GM12872 (cell line): ENCODE measurements around the gene PSMB5.

Experiments used
- CTCF ChIP-seq: IDR thresholded peaks from 3 replicates; pipeline ENCODE4 v1.5.1; 2011; ENCODE audit warnings: low read depth, mild to moderate bottlenecking, low read length, moderate library complexity; ENCODE audit not compliant: insufficient read depth

PSMB5 gene

DNA sequence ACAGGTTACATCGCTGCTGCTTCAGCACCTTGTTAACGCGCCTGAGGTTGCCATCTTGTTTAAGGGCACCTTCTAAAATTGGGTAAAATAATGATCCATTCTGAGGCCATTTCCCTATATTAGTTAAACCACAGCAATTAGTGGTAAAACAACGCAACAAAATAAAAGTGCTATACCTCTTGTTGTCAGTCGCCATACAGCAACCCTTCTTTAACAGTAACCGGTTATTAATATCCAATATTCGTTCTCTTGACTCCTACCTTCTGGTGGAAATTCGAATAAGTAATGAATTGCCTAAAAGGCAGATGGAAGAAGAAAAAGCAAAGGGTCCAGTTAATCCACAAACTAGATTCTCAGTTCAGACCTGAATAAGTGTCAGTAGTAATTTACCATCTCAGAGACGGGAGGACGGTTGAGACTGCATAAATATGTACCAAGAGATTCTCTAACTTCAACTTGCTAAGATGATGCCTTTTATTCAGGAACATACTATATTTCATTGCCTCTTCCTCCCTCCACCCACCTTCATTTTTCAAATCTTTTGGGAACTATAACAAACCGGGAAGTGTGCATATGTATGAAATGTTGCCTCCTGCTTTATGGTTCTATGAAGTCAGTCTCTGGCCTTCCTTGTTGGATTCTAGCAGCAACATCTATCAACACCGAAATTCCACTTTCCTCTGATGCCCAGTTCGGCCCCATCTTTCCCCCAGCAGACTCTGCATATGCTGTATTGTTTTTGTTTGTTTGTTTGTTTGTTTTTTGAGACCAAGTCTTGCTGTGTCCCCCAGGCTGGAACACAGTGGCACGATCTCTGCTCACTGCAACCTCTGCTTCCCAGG, 824 bp upstream of the PSMB5 start:
- no peak for TF ChIP-seq CTCF

DNA sequence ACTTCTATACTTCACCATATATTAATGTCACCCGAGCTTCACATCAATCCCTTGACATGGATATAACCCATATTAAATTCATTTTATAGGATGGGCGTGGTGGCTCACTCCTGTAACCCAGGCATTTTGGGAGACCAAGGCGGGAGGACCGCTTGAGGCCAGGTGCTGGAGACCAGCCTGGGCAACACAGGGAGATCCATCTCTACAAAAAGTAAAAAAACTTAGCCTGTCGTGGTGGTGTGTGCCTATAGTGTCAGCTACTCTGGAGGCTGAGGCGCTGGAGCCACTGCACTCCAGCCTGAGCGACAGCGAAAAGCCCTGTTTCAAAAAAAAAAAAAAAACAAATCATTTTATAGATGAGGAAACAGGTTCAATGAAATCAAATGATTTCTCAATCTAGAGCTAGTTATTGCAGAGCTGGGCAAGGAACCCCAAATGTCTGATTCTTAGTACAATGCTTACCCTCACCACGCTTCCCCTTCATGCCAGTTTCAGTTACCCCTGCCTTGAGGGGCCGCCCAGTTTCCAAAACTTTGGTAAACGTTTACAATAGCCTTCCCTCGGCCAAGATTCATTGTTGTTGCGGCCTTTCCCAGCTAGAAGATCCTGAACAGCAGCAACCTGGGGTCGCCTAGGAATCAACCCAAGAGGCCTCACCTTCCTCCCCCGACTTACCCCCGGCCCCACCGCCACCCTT, 751 bp downstream of the PSMB5 start:
- TF ChIP-seq CTCF: no peak

GRCh38 chr14:23033251-23033727, 1.4 kb downstream of the PSMB5 start:
- TF ChIP-seq CTCF: no peak

DNA sequence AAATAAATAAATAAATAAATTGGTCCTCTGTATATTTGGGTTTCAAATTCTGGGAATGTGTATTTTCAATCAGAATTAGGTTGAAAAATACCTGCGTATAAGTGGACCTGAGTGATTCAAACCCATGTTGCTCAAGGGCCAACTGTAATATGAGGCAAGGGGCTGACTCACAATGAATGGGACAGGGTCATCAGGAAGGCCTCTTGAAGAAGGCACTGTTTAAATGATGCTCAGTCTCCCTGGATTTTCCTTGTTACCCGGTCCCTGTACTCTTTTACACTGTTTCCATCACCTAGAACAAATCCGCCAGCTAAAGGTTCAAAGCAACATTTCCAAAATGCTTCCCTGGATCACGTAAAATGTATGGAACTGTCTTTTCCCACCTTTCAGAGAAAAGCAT, 3.8 kb downstream of the PSMB5 start:
- TF ChIP-seq CTCF: no peak

DNA sequence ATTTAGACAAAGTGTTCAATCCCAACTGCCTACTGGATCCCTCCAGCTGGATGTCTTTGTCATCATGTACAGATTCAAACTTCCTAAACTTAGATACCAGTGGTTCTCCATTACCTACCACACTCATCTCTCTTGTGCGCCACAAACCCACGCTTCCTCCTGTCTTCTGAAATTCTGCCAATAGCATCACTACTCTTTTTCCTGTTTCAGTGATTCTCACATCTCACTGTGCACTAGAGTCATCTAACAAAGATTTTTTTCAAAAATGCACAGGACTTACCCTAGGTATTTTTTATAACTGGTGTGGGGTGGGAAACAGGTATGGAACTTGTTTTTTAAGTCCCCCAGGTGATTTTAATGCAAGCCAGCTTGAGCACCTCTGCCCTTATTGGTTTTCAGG, 5.9 kb downstream of the PSMB5 start:
- no peak for TF ChIP-seq CTCF

DNA sequence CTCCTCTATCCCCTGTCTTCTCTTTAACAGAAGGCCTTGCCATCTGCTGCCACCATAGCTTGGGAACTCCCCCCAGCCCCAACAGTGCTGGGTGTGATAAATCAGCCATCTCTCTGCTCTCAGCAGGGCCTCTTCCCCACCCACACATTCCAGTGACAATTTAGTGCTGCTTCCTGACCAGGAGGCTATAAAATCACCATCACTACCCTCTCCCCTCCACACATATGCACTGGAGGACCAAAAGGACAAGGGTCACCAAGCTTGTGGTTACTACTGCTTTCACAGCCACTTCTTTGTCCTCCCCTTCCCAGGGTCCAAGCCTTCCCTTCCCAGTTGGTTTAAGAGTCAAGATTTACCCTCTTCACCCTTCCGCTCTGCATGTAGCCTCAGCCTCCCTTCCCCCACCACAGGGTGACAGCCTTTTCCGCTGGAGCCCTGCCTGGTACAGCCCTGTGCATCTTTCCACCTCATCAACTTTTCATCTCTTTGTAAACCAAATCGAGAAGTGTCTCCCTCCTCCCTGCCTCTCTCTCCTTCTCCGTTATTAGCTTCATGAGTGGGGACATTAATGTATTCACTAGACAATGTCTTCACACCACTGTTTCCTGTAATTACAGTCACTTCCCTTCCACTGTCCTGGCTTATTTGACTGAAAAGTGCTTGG, 9.4 kb downstream of the PSMB5 start:
- no peak for TF ChIP-seq CTCF

GRCh38 chr14:23024612-23025075, 10.1 kb downstream of the PSMB5 start:
- TF ChIP-seq CTCF: no peak
